Measurements from ENCODE around the gene IGFALS. TPM values are rescaled to one million over a fixed set of nuclear protein-coding genes. Genes with fewer than 3 reads are reported as not detected.

IGFALS gene
- total RNA-seq, 4 donors from 2014 or later, result 0.59 to 0.69 (median 0.64) TPM

DNA sequence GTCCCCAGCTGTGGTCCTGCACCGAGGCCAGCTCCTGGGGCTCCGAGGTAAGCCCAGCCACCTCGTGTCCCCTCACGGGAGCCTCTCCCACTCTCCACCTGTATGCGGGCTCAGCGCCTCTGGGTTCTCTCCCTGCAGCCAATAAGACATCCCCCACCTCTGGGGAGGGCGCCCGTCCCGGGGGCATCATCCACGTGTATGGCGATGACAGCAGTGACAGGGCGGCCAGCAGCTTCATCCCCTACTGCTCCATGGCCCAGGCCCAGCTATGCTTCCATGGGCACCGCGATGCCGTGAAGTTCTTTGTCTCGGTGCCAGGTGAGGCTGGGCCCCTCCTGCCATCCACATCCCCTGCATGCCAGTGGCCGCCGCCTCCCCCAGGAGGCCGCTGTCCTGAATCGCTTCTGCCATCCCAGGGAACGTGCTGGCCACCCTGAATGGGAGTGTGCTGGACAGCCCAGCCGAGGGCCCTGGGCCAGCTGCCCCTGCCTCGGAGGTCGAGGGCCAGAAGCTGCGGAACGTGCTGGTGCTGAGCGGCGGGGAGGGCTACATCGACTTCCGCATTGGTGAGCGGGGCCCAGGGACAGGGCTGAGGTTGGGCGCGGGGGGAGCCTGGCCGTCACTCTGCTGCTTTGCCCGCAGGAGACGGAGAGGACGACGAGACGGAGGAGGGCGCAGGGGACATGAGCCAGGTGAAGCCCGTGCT lies 25.3 kb downstream of the IGFALS start:
- no peak overlapping the region for H3K4me3 ChIP-seq (ENCODE audit: low read depth, poor library complexity, severe bottlenecking)
- WGBS, 2 donors, result 89 to 90% methylated on average over 31 to 37 of the region's 41 CpGs
- DNase-seq (ENCODE audit: low spot score in 2 of 2), result no peak
- TF ChIP-seq POLR2A (IDR thresholded peaks at IDR 0.05), result no peak
- TF ChIP-seq, protein P1, sequence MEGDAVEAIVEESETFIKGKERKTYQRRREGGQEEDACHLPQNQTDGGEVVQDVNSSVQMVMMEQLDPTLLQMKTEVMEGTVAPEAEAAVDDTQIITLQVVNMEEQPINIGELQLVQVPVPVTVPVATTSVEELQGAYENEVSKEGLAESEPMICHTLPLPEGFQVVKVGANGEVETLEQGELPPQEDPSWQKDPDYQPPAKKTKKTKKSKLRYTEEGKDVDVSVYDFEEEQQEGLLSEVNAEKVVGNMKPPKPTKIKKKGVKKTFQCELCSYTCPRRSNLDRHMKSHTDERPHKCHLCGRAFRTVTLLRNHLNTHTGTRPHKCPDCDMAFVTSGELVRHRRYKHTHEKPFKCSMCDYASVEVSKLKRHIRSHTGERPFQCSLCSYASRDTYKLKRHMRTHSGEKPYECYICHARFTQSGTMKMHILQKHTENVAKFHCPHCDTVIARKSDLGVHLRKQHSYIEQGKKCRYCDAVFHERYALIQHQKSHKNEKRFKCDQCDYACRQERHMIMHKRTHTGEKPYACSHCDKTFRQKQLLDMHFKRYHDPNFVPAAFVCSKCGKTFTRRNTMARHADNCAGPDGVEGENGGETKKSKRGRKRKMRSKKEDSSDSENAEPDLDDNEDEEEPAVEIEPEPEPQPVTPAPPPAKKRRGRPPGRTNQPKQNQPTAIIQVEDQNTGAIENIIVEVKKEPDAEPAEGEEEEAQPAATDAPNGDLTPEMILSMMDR (IDR thresholded peaks at IDR 0.05), result no peak
- intact Hi-C loops (cut with DNase I; ENCODE audit: low total_unique reads), result no loop called here

DNA sequence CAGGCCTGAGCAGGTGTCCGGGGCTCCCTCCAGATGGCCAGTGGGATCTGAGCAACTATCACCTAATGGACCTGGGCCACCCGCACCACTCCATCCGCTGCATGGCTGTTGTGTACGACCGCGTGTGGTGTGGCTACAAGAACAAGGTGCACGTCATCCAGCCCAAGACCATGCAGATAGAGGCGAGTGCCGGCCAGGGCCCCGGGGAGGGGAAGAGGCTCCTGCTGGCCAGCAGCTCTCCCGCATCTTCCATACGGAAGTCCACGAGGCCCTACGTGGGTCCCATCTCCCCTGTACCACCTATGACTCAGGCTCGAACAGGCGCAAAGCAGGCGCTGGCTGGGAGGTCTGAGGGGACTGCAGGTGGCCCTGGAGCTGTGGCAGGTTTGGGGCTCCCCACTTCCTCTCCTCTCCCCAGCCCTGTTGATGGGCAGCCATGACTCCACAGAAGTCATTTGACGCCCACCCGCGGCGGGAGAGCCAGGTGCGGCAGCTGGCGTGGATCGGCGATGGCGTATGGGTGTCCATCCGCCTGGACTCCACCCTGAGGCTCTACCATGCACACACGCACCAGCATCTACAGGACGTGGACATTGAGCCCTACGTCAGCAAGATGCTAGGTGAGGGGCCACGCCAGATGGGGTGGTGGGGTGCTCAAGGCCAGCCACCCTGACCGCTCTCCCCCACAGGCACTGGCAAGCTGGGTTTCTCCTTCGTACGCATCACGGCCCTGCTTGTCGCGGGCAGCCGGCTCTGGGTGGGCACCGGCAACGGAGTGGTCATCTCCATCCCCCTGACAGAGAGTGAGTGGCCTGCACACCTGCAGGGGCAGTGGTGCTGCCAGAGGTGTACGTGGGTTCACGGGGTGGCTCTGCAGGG lies 26.1 kb downstream of the IGFALS start:
- TF ChIP-seq, protein P1 (IDR thresholded peaks at IDR 0.05), result no peak
- TF ChIP-seq POLR2A (IDR thresholded peaks at IDR 0.05), result no peak
- WGBS, 2 donors, result 94 to 95% methylated on average over 26 to 35 of the region's 42 CpGs
- no peak overlapping the region for H3K4me3 ChIP-seq (ENCODE audit: low read depth, poor library complexity, severe bottlenecking)
- DNase-seq (ENCODE audit: low spot score in 2 of 2), result no peak
- intact Hi-C loops (cut with DNase I; ENCODE audit: low total_unique reads), result no loop called here

DNA sequence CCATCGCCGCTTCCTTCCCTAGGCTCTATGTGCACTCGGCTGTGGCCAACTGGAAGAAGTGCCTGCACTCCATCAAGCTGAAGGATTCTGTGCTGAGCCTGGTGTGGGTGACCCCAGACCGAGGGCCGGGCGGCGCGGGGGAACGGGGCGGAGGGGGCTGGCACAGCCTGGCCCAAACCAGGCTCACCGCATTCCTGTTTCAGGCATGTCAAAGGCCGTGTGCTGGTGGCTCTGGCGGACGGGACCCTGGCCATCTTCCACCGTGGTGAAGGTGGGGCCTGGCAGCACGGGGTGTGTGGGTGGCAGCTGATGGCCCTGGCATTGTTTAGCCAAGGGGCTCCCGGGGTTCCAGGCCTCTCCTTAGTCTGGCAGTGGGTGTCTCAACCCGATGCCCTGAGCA lies 26.8 kb downstream of the IGFALS start:
- H3K4me3 ChIP-seq (ENCODE audit: low read depth, poor library complexity, severe bottlenecking), result no peak overlapping the region
- no peak for DNase-seq (ENCODE audit: low spot score in 2 of 2)
- WGBS, 2 donors, result 60 to 76% methylated on average over 12 to 18 of the region's 18 CpGs
- TF ChIP-seq, protein P1 (IDR thresholded peaks at IDR 0.05), result no peak
- no peak for TF ChIP-seq POLR2A (IDR thresholded peaks at IDR 0.05)
- intact Hi-C loops (cut with DNase I; ENCODE audit: low total_unique reads), result no loop called here

DNA sequence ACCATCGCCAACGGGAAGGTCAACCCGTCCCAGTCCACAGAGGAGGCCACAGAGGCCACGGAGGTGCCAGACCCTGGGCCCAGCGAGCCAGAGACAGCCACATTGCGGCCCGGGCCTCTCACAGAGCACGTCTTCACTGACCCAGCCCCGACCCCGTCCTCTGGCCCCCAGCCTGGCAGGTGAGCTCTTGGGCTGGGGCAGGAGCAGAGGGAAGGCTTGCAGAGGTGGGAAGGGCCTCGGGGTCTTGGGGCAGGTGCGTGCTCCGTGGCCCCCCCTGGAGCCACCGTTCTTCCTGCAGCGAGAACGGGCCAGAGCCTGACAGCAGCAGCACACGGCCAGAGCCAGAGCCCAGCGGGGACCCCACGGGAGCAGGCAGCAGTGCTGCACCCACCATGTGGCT lies 27.3 kb downstream of the IGFALS start:
- TF ChIP-seq POLR2A (IDR thresholded peaks at IDR 0.05), result no peak
- TF ChIP-seq, protein P1 (IDR thresholded peaks at IDR 0.05), result no peak
- no peak for DNase-seq (ENCODE audit: low spot score in 2 of 2)
- intact Hi-C loops (cut with DNase I; ENCODE audit: low total_unique reads), result no loop called here
- H3K4me3 ChIP-seq (ENCODE audit: low read depth, poor library complexity, severe bottlenecking), result no peak overlapping the region
- 82 to 88% methylated on average over 13 to 19 of the region's 19 CpGs for WGBS, 2 donors

DNA sequence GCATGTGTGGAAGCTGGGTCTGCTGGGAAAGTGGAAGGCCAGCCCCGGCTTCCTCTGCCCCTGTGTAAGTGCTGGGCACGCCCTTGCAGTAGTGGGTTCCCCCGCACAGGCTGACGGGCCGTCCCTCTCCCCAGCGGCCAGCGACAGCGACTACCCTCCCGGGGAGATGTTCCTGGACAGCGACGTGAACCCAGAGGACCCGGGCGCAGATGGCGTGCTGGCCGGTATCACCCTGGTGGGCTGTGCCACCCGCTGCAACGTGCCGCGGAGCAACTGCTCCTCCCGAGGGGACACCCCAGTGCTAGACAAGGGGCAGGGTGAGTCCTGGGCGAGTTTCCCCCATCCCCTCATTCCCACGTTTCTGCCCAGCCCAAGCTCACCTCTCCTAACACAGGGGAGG lies 27.7 kb downstream of the IGFALS start:
- intact Hi-C loops (cut with DNase I; ENCODE audit: low total_unique reads), result no loop called here

More for the DNA sequence above, 27.7 kb downstream of the IGFALS start:
- TF ChIP-seq, protein P1 (IDR thresholded peaks at IDR 0.05), result no peak
- TF ChIP-seq POLR2A (IDR thresholded peaks at IDR 0.05), result no peak
- no peak for DNase-seq (ENCODE audit: low spot score in 2 of 2)
- 81 to 92% methylated on average over 3 to 18 of the region's 22 CpGs for WGBS, 2 donors
- no peak overlapping the region for H3K4me3 ChIP-seq (ENCODE audit: low read depth, poor library complexity, severe bottlenecking)

Measured in lower leg skin (tissue), 4 donors.